ENCODE measurements around the gene FERMT1. TPM values are rescaled to one million over a fixed set of nuclear protein-coding genes. Genes with fewer than 3 reads are reported as not detected.

FERMT1 gene, protein sequence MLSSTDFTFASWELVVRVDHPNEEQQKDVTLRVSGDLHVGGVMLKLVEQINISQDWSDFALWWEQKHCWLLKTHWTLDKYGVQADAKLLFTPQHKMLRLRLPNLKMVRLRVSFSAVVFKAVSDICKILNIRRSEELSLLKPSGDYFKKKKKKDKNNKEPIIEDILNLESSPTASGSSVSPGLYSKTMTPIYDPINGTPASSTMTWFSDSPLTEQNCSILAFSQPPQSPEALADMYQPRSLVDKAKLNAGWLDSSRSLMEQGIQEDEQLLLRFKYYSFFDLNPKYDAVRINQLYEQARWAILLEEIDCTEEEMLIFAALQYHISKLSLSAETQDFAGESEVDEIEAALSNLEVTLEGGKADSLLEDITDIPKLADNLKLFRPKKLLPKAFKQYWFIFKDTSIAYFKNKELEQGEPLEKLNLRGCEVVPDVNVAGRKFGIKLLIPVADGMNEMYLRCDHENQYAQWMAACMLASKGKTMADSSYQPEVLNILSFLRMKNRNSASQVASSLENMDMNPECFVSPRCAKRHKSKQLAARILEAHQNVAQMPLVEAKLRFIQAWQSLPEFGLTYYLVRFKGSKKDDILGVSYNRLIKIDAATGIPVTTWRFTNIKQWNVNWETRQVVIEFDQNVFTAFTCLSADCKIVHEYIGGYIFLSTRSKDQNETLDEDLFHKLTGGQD
- polyA plus RNA-seq (2013, experiment 1 of 2; ENCODE audit: insufficient read length) = 0.98 TPM
- polyA plus RNA-seq (2013, experiment 2 of 2; ENCODE audit: insufficient read length) = 1.3 TPM

DNA sequence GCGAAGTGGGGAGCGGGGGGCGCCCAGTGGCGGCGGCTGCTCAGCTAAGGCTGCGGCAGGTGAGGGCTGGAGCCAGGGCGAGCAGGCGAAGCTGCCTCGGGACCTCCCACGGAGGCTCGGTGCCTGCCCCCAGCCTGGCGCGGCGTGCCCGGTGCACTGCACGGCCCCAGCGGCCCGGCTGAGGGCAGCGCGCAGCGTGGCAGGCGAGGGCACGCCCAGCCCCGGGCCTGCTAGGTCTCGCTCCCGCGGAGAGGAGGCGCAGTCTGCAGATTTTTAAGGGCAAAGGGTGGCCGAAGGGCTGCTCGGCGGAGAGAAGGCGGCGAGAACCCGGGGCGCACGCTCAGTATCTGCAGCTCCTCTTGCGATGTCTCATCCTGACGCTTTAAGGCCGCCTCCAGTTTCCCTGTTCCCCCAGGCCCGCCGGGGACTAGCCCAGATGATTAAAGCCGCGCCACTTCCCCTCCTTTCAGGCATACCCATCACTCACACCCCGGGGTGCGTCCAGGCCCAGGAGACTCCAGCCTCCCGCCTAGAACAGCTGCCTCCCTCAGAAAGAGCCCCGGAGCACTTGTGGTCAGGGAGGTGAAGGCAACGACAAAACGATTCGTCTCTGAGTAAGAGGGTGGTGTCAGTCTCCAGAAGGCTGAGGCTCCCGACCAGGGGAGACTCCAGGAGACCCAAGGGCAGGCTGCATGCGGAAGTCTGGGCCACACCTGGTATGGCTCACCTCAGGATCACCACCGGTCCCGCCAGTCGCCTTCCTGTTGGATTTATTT lies at the start of gene FERMT1:
TSS of gene FERMT1 (minus strand) at position 158 of the 776 bp plus-strand sequence. CDS start 3,476 bp downstream, outside the sequence.
- DNase-seq = peak; percentile 66

DNA sequence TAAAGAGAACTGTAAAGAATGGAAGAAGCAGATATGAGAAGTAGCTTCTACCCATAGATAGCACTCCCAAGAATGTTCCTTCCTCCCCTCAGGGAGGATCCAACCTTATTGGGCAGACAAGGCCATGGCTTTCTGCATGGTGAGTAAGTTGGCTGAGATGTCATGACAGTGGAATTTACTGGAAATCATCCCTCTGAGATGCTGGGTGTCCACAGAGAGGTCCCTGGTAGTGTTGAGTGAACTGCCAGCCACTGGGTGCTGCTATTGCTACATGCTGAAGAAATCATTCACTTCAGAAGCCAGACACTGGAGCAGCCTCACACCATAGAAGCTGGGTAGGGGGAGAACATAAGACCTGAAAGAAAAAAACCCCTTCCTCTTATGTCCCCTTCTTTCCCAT lies 46.4 kb upstream of the FERMT1 start:
- peak; percentile 21 for DNase-seq

DNA sequence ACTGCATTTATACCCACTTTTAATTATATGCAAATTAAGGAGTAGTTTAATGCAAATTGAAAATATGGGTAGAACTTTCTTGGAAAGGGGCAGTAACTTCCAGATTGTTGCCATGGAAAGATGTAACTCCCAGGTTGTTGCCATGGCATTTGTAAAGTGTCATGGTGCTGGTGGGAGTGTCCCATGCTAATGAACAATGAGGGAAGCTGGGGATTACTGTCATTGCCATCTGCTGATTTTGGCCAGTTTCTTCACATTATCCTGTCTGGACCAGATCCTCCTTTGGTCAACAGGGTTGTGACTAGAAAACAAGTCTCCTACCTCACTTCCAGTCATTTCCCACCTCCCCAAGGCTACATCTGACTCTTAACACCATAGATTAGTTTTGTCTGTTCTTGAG lies 45.4 kb upstream of the FERMT1 start:
- DNase-seq = no peak

DNA sequence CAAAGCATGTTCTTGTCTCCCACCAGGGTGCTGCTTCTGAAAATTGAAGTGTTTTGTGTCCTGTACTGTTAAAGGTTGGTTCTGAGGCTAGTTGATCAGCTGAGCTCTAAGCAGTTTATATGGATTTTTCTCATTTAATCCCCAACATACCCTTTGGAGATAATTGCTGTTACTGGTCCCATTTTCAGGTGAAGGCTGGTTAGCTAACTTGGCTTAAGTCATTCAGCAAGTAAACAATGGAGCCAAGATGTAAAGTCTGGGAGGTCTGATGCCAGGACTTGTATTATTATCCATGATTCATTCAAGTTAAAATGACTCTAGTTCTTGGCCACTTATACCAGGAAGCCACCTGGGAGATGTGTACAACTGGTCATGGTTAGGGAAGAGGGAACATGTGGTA lies 42.5 kb upstream of the FERMT1 start:
- DNase-seq = no peak

DNA sequence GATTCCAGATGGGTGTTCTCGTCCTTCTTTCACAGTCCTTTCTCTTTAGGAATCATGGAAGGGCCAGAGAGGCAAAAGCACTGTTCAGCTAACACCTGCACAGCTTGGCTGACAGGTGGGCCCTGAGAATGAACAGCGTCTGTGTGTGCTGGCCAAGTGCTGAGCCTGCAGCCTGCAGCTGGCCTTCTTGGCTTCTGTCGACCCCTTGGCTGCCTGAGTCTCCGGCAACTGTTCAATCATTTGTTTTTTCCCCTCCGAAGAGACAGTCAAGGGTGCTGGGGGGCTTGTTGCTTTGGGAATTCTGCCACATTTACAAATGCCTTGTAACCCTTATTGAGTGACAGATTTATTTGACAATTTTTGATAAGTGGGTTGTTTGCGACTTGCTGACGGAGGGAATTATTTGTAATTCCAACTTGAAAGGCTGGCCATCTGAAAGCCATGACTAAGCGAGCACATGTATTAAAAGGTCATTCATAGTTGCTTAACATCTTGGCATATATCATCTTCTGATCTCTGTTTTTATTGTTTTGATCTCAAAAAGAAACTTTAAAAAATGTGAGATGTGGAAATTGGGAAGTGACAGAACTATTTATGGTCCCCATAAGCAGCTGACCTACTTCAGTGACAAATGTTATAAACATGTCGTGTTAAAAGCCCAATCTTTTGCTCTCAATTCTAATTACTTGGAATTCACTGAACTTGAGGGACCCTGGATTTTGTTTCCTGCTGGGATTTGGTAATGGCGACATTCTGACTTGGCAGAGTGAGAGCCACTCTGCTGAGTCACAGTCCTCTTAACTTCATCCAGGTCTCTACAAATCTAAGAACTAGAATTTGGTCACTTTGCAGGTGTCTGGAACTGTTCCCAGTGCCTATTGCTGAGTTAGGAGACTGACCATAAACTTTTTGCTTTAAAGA lies 41.9 kb upstream of the FERMT1 start:
- DNase-seq = no peak

DNA sequence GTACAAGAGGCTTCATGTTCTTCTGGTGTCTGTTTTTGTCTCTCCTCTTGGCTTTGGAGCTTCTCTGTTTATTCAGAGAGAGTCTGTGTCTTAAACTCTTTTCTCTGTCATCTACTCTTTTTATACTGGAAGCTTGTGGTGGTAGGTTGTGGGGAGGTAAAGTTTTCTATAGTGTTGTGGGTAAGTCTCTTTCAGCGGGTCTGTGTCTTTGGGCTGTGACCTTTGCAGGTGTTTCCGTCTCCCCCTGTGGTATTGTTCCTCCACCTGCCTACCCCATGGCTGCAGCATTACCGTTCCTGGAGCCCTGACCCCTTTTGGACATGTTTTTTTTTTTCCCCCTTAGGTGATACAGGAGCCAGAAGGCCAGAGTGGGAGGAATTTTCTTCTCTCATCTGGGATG lies 37.9 kb upstream of the FERMT1 start:
- no peak for DNase-seq

DNA sequence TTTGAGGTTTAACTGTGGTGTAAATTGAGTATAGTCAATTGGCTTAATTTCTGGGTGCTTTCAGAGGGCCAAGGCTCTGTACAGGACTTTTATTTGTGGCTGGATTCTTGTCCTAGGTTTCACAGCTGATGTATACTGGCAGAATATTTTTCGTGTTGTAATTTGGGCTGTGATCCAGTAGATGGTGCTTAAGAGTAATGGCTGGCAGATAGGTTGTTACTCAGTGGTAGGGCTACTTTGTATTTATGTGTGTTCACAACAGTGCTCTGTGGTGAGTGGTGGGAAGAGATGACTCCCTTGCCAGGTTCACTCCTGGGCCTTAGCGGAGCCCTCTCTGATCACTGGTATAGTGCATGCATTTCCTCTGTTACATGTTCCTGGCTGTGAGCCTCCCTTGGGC lies 34.5 kb upstream of the FERMT1 start:
- no peak for DNase-seq

DNA sequence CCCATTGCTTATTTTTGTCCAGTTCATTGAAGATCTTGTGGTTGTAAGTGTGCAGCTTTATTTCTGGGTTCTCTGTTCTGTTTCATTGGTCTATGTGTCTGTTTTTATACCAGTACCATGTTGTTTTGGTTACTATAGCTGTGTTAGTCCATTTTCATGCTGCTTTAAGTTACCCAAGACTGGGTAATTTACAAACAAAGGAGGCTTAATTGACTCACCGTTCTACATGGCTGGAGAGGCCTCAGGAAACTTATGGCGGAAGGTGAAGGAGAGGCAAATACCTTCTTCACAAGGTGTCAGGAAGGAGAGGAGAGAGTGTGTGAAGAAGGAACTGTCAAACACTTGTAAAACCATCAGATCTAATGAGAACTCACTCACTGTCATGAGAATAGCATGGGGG lies 29.9 kb upstream of the FERMT1 start:
- no peak for DNase-seq

DNA sequence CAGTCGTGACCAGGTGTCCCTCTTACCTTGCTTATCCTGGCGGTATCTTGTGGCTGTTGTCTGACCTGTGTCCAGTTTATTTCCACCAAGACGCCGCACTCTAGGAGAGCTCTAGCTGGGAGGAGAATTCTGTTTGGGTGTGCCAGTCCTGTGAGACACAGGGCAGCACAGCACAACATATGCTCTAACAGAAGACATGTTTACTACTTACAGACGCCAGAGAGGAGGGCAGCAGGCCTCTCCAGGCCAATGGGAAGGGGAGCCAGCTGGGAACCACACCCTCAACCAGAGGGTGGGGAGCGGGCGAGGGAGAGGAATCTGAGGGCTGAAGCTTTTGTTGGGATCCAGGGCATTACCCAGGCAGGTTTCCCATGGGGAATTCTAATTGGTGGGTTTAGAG lies 25.2 kb upstream of the FERMT1 start:
- DNase-seq = no peak

DNA sequence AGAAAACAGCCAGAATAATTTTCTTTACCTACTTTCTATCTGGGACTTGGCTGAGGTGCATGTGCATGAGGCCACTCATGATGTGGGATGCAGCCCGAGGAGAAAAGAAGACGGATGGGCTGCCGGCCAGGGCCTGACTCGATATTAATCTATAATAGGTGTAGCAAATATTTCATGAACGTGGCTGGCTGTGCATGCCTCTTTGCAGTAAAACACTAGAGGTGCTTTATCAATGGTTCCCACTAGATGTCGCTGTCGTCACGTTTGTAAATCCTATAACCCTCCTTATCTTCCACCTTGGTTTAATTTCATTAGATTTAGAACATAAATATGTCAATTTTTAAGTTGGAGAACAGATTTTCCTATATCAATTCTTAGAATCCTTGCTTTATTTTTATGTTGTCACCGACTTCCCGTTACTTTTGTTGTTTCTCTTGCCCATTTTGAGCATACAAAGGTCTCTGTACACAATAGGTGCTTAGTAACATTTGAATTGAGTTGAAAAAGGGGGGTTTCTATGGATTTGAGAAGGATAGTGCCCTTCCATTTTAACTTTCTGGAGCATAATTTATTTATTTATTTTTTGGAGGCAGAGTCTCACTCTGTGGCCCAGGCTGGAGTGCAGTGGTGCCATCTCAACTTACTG lies 19.6 kb upstream of the FERMT1 start:
- peak; percentile 48 for DNase-seq

DNA sequence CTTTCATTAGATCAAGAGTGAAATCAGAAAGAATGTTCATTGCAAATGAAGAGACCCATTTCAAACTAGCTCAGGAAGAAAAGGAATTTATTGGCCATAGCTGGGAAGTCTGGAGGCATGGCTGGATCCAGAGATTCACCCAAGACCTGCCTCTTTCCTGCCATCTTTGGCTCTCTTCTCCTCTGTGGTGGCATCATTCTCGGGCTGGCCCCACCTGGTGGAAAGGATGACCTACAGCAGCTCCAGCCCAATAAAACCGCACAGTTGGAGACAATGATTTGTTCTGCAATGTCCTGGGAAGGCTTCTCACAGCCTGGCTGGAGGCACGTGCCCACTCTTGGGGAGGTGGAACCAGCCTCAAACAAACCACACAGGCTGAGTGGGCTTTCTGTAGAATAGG lies 18.1 kb upstream of the FERMT1 start:
- DNase-seq = no peak

DNA sequence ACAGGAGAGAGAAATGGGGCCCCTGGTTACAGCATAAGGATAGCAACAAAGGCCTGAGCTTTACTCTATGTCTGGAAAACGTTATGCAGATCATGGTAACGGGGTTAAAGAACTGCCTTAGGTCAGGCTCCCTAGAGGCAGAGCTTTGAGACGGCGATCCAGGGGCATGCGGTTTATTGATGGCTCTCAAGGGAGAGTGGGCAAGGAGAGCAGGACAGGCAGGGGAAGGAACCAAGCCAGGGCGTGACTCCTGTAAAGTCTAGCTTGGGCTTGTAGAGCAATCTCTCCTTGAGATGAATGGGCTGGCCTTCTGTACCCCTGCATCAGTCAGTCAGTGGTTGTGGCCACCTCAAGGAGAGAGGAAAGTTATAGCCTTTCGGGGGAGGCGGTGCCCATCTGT lies 12.5 kb upstream of the FERMT1 start:
- no peak for DNase-seq

DNA sequence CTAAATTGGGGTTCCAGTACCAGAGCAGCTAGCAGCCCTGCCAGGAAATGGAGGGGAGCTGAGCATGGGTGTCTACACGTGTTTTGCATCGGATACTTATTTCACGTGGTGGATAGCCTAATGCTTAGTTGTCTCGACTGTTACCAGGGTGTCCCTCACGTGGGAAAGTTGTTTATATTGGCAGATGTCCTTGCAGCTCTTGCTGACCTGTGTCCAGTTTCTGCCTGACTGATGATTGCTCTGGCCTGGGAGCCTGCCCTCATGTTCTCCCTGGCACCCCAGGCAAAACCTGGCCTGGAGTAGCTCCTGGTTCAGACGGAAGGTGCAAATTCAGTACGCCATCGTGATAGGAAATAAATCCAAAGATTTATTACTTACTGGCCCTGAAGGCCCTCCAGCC lies 11.8 kb upstream of the FERMT1 start:
- DNase-seq = no peak

DNA sequence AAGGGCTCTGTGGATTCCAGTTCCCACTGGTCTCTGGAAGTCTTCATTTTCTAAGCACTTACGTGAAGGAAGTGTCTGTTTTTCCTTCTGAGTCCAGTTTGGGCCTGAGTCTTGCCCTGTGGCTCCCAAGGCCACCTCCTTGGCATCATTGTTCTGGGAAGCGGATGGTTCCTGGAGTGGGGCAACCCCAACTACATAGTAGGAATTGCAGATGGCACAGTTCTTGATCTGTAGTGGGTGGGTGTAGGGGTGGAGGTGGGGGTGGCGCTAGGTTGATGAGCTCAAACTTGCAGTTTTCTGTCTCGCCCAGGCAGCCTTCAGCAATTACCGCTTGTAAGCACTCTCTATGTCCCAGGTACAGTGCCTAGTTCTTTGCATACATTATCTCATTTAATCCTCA lies 7.2 kb upstream of the FERMT1 start:
- DNase-seq = no peak

DNA sequence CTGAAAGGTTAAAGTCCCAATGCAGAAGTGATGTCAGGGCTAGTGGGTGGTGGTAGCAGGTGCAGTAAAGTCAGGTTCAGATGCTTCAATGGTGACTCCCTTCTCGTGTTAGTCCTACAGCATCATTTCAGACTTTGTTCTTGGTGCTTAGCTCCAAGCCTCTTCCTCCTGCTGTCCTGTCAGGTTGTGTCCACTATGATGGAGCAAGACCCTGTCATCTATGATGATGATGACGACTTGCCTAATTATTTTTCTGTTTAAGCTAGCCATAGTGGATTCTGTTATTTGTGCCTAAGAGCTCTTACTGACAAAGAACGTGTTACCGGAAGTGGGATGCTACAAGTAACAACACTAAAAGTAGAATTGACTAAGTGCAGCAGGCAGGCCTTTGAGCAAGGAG lies 5.0 kb upstream of the FERMT1 start:
- no peak for DNase-seq

DNA sequence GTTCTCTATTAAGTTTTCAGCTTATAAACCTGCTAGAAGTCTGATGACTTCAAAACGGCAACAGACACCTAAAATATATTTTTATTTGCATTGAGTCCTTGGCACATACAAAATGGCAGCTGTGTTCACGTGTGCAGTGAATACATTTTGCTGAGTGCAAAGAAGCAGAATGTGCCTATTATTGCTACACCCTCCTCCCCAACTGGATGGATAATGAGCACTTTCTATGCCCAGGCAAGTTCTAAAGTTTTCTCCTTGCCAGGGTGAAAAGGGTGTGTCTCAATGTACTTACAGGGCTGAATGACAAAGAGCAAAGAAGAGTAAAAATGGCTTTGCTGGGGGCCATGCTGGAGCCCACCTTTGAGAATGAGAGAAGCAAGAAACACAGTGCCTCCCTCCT lies 4.0 kb upstream of the FERMT1 start:
- no peak for DNase-seq

DNA sequence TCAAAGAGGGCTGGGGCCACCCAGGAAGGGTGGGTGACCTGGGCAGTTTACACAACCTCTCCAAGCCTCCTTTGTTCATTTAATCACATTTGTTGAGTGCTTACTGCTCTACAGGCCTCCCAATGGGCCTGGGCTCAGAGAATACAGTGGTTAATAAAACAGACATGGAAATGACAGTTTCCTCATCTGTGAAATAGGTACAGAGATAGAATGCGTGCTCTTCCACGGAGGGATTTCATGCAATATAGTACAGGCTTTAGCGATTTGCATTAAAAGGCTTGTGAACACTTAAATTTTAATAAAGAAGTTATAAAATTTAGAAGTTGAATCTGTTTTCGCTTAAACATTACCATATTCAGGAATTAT lies 802 bp upstream of the FERMT1 start:
- no peak for DNase-seq

DNA sequence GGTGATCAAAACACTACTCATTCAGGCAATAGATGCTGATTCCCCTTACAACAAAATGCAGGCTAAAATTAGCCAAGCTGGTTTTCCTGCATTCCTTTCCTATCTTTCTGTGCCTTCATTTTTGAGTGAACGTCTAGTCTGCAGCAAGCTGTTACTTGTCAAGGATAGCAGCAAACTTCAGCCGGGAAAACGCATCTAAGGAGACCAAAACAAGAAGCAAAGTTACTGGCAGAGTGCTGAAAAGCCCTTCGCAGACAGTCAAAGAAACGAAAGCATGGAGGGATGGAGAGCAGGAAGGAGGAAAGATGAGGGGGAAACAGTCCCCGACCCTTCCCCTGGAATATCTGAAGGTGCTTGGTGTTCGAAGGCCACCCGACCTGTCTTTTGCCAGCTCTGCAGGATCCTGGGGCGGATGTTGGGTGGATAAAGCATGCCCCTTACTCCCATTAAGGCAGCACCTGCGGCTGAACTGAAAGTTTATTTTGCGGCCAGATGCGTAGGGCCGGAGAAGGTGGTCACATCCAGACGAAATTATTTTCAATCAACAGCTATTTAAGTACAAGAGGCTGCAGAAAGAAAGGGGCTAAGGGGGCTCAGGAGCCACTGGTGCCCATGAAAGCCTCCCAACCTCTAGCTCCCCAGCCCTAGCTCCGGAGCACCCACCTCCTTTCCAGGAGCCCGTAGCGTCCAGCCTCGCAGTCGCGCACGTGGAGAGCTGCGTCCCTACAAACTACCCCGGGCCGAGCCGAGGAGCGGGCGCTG lies 538 bp downstream of the FERMT1 start:
- peak; percentile 26 for DNase-seq

DNA sequence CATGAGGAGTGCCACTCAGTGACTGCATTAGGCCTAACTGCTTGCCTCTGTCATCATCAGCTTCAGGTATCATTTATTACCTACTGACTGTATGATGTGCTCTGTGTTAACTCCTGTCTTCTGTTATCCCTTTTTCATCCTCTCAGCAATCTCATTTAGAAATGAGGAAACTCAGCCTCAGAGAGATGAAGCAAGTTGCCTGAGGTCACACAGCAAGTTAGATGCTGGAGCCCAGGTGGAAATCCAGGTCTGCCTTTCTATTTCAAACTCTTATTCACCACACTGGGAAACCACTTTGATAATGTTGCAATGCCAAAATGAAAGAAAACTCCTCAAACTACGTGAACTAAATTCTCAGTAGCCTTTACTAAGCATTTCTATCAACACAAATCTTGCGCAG lies 1.3 kb downstream of the FERMT1 start:
- no peak for DNase-seq

DNA sequence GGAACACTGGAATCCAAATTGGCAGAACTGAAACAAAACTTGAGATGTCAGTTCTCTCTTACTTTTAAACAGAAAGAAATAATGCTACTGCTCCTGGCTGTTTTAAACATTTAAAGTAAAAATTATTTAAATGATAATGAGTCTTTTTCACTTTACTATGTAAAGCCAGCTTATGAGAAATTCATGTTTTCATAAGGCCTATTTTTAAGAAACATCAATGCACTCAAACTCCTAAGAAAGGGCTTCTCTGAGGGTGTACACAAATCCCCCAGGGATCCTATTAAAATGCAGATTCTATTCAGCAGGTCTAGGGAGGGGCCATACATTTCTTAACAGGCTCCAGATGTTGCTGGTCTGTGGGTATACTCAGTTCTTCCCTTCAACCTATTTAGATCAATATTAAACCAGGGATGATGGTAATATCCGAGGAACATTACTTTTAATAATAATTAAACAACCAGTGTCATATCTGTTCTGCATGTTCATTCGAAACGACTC lies 2.3 kb downstream of the FERMT1 start:
- no peak for DNase-seq

DNA sequence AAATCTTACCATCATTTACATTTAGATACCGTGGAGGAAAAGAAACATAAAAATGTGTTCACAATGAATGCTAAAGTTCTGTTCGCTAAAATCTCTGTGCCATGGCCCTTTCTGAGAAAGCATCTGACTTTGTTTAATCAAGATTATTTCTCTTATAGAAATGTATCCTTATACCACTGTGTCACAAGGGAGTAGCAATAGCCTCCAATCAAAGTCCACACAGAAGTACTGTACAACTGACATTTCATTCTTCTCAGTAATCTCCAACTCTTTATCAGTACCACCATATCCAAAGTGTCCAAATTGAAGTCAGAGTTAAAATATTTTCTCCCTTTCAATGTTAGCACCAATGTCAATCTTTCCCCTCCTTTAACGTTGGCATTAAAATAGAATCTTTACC lies 6.1 kb downstream of the FERMT1 start:
- DNase-seq = no peak
